HL-60 (cell line): ENCODE results near the gene RTN4IP1.
A peak's percentile ranks its signal among the peaks of the same experiment; 100 is the strongest.

Experiments used
- DNase-seq, 2 experiments: peaks; one replicate each; pipeline ENCODE4 v3.0.0-alpha.2; 2010 to 2020; ENCODE audit warnings: low read depth in 1 of 2, low spot score in 1 of 2
- H3K27ac ChIP-seq: fragments of 250-450 bp; sonication (Bioruptor Pico); replicated peaks from 2 replicates; pipeline ENCODE4 v1.5.1; 2020; ENCODE audit warnings: mild to moderate bottlenecking, moderate library complexity
- H3K27me3 ChIP-seq: fragments of 250-450 bp; sonication (Bioruptor Pico); 2 replicates; pipeline ENCODE4 v1.5.1; 2021; ENCODE audit warnings: mild to moderate bottlenecking, moderate library complexity; ENCODE audit not compliant: insufficient read depth, poor library complexity, severe bottlenecking
- H3K4me3 ChIP-seq: replicated peaks from 2 replicates; pipeline ENCODE4 v1.5.1; 2011; ENCODE audit warnings: mild to moderate bottlenecking, control low read depth, low read length; ENCODE audit not compliant: insufficient read depth
- GABPA ChIP-seq: IDR thresholded peaks from 2 replicates; pipeline ENCODE4 v1.6.1; 2012; ENCODE audit warnings: low read depth
- POLR2AphosphoS5 ChIP-seq: IDR thresholded peaks from 2 replicates; pipeline ENCODE4 v1.6.1; 2012; ENCODE audit warnings: low read depth
- REST ChIP-seq: IDR thresholded peaks from 2 replicates; pipeline ENCODE4 v1.6.1; 2012; ENCODE audit warnings: low read depth; ENCODE audit not compliant: insufficient replicate concordance
- SPI1 ChIP-seq: IDR thresholded peaks from 2 replicates; pipeline ENCODE4 v1.6.1; 2012; ENCODE audit warnings: low read depth, mild to moderate bottlenecking, borderline replicate concordance
- TF ChIP-seq, protein P1 (sequence below): IDR thresholded peaks from one replicate; pipeline ENCODE4 v1.5.1; 2011; ENCODE audit warnings: low read length, control low read depth, inconsistent platforms; ENCODE audit not compliant: insufficient read depth

RTN4IP1 gene

GRCh38 chr6:106666282-106667021 lies 37.2 kb upstream of the RTN4IP1 start:
- no peak overlapping the region for H3K4me3 ChIP-seq
- H3K27ac ChIP-seq = no peak overlapping the region
- no peaks in the 10 kb centered on the region for H3K27me3 ChIP-seq
- no peak for TF ChIP-seq REST
- TF ChIP-seq POLR2AphosphoS5 = no peak
- no peak for TF ChIP-seq SPI1
- TF ChIP-seq GABPA = no peak
- TF ChIP-seq, protein P1, sequence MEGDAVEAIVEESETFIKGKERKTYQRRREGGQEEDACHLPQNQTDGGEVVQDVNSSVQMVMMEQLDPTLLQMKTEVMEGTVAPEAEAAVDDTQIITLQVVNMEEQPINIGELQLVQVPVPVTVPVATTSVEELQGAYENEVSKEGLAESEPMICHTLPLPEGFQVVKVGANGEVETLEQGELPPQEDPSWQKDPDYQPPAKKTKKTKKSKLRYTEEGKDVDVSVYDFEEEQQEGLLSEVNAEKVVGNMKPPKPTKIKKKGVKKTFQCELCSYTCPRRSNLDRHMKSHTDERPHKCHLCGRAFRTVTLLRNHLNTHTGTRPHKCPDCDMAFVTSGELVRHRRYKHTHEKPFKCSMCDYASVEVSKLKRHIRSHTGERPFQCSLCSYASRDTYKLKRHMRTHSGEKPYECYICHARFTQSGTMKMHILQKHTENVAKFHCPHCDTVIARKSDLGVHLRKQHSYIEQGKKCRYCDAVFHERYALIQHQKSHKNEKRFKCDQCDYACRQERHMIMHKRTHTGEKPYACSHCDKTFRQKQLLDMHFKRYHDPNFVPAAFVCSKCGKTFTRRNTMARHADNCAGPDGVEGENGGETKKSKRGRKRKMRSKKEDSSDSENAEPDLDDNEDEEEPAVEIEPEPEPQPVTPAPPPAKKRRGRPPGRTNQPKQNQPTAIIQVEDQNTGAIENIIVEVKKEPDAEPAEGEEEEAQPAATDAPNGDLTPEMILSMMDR = no peak
- peak in 1 of 2 experiments; percentile 31 for DNase-seq

GRCh38 chr6:106662458-106662857 lies 33.2 kb upstream of the RTN4IP1 start:
- TF ChIP-seq SPI1 = no peak
- TF ChIP-seq POLR2AphosphoS5 = no peak
- TF ChIP-seq, protein P1 = no peak
- TF ChIP-seq REST = no peak
- no peak for TF ChIP-seq GABPA
- no peak for DNase-seq
- no peaks in the 10 kb centered on the region for H3K27me3 ChIP-seq
- H3K27ac ChIP-seq = no peak overlapping the region
- H3K4me3 ChIP-seq = no peak overlapping the region

GRCh38 chr6:106659859-106660258 lies 30.6 kb upstream of the RTN4IP1 start:
- Histone ChIP-seq H3K27ac (no peak overlapping the region), H3K27me3 (no peaks in the 10 kb centered on the region), H3K4me3 (no peak overlapping the region)
- no peak for TF ChIP-seq REST
- no peak for DNase-seq
